Measurements from ENCODE around the gene PTPRR. TPM values are rescaled to one million over a fixed set of nuclear protein-coding genes. Genes with fewer than 3 reads are reported as not detected.
A peak's percentile ranks its signal among the peaks of the same experiment; 100 is the strongest.

The PTPRR gene
- total and polyA plus RNA-seq, 2 of the 4 experiments (the other 2 are of a cell fraction): 0.18 to 0.21 TPM

- Histone ChIP-seq H3K27ac (ENCODE audit: insufficient read depth, low read length) (no peak overlapping the region), H4K20me1 (ENCODE audit: insufficient read depth, low read length) (no peaks in the 10 kb centered on the region), H3K4me1 (ENCODE audit: control insufficient read depth, insufficient read depth, low read length) (no peaks in the 10 kb centered on the region), H3K4ac (ENCODE audit: low read depth, low read length) (no peak overlapping the region), H3K79me1 (ENCODE audit: low read depth in 1 of 2, low read length in 2 of 2) (no peaks in the 10 kb centered on the region), H3K36me3 (ENCODE audit: control insufficient read depth, insufficient read depth, low read length) (no peaks in the 10 kb centered on the region), H2BK120ac (ENCODE audit: low read depth, low read length) (no peak overlapping the region), H3K4me3 (ENCODE audit: insufficient read depth, low read depth, low read length) (no peak overlapping the region), H3K18ac (ENCODE audit: low read depth, low read length) (no peak overlapping the region), H2BK5ac (ENCODE audit: low read depth, low read length, poor library complexity, severe bottlenecking) (no peak overlapping the region), H2AFZ (replicated peaks; ENCODE audit: low read length, poor library complexity) (peak overlapping the region; percentile 94), H4K5ac (ENCODE audit: low read depth, low read length) (no peak overlapping the region), H2AK9ac (replicated peaks; ENCODE audit: low read depth, low read length, poor library complexity) (no peak overlapping the region), H3K14ac (replicated peaks; ENCODE audit: low read depth, low read length) (0 out of 2 replicates have a peak overlapping the region, but pooled peaks have one; percentile 58), H4K91ac (ENCODE audit: insufficient read depth, low read depth, low read length) (no peak overlapping the region), H3K27me3 (ENCODE audit: control insufficient read depth, insufficient read depth, low read length) (no peaks in the 10 kb centered on the region), H4K8ac (ENCODE audit: low read depth in 2 of 2, low read length in 2 of 2) (no peak overlapping the region), H3K56ac (ENCODE audit: extremely low read depth, insufficient read depth, low read length) (no peak overlapping the region), H3K9me1 (ENCODE audit: insufficient read depth, low read length) (no peaks in the 10 kb centered on the region), H2BK20ac (ENCODE audit: low read depth, low read length) (no peak overlapping the region), H3K4me2 (ENCODE audit: low read depth, low read length) (peak overlapping the region; percentile 58), H3K9ac (ENCODE audit: low read depth, low read length) (no peak overlapping the region), H2AK5ac (ENCODE audit: low read depth, low read length) (no peak overlapping the region), H2BK15ac (ENCODE audit: low read depth, low read length) (no peak overlapping the region; the same call in 2 of the 3 replicates), H3K9me3 (ENCODE audit: control insufficient read depth, insufficient read depth, low read length) (no peaks in the 10 kb centered on the region), H3K23ac (ENCODE audit: low read depth, low read length) (peak overlapping the region; percentile 45; the same call in 1 of the 2 replicates)
- WGBS, 2 experiments (ENCODE audit: extremely low coverage in 2 of 2, insufficient read length in 1 of 2): 100% methylated on average over 2 of the region's 2 CpGs; no CpG with 5 or more reads in 1 of the 2 experiments
- dilution Hi-C loops (cut with HindIII; ENCODE audit: low sequenced_read_pairs, unreplicated experiment): no loop called here
- ChIA-PET CTCF (no interaction called here), POLR2A (ENCODE audit: unreplicated experiment) (no interaction called here)
- no peak for TF ChIP-seq RFX5 (IDR thresholded peaks at IDR 0.05; ENCODE audit: low read depth, low read length)
- no peak for TF ChIP-seq MAFK (IDR thresholded peaks at IDR 0.05; ENCODE audit: low read depth, low read length)
- no peak for TF ChIP-seq BHLHE40 (IDR thresholded peaks at IDR 0.05; ENCODE audit: low read depth, low read length)
- TF ChIP-seq NFE2L2 (IDR thresholded peaks at IDR 0.05; ENCODE audit: low read depth, low read length): no peak
- no peak for TF ChIP-seq MXI1 (IDR thresholded peaks at IDR 0.05; ENCODE audit: borderline replicate concordance, low read depth, low read length)
- TF ChIP-seq ELK1 (IDR thresholded peaks at IDR 0.05; ENCODE audit: borderline replicate concordance, low read depth, low read length): no peak
- TF ChIP-seq POLR2A (IDR thresholded peaks at IDR 0.05; ENCODE audit: low read depth, low read length): no peak
- TF ChIP-seq RCOR1 (IDR thresholded peaks at IDR 0.05; ENCODE audit: insufficient replicate concordance, low read length): no peak
- BruUV-seq (replicated peaks): no TSS peak
- intact Hi-C loops (cut with micrococcal nuclease): no loop called here
- no peak for DNase-seq
- in situ Hi-C loops (cut with MboI; ENCODE audit: low sequenced_read_pairs): no loop called here
- no peak for ATAC-seq (ENCODE audit: low read depth)
Measured at GRCh38 chr12:70609203-70609602, 311.3 kb downstream of the PTPRR start.

Data from IMR-90 (cell line).